Measurements from ENCODE around the gene TMEFF2. TPM values are rescaled to one million over a fixed set of nuclear protein-coding genes. Genes with fewer than 3 reads are reported as not detected.

Gene TMEFF2
- total RNA-seq, 4 donors from 2014 or later: 0.27 to 0.32 TPM; not detected in 2

DNA sequence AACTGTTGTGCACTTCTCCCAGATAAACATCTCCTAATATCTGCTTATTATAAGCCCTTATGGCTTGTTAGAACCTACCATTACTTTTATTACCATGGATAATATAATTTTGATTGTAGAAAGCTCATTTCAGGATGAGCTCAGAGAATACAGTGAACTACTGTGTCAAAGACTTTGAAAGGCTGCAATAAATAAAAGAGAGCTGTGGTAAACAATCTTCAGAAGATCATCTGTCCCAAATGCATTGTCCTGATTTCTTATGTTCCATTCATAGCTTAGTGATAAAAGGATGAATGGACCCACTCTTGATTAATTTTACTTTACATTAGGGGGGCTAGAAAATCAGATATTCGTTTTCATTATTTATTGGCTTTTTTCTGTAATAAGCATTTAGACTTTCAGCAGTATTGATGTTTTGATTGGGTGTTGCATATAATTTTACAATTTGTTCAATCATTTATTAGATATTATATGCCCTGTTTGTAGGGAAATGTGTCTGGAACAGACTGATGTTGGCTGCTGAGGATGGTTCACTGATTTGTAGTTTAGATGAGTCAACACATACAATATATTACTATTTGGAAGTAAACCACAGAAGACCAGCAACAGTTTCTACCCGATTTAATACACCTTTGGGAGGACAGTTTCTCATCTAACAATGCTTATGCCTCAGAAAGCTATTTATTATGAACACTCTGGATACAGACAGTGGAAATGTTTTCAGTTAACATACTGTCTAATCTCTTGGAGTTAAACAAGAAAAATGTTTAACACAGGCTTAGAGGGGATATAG, 147.2 kb downstream of the TMEFF2 start:
- intact Hi-C loops (cut with DNase I; ENCODE audit: low total_unique reads) (no loop called here), in situ Hi-C loops (cut with MboI; ENCODE audit: low pct_ligation_motif_present in 1 of 4, low pct_unique_long_range_greater_than_20kb in 1 of 4, low sequenced_read_pairs in 3 of 4) (no loop called here)
- TF ChIP-seq EP300 (IDR thresholded peaks at IDR 0.05; ENCODE audit: low read depth) (no peak), POLR2AphosphoS5 (IDR thresholded peaks at IDR 0.05) (no peak), CTCF (IDR thresholded peaks at IDR 0.05) (no peak), POLR2A (IDR thresholded peaks at IDR 0.05) (no peak)
- Histone ChIP-seq H3K9me3 (no peaks in the 10 kb centered on the region), H3K4me1 (no peaks in the 10 kb centered on the region), H3K27ac (no peak overlapping the region), H3K27me3 (no peaks in the 10 kb centered on the region), H3K4me3 (no peak overlapping the region), H3K36me3 (no peaks in the 10 kb centered on the region)
- no peak for DNase-seq
- 70 to 94% methylated on average over 2 of the region's 2 CpGs for WGBS, 2 donors (ENCODE audit: low coverage in 1 of 2)

DNA sequence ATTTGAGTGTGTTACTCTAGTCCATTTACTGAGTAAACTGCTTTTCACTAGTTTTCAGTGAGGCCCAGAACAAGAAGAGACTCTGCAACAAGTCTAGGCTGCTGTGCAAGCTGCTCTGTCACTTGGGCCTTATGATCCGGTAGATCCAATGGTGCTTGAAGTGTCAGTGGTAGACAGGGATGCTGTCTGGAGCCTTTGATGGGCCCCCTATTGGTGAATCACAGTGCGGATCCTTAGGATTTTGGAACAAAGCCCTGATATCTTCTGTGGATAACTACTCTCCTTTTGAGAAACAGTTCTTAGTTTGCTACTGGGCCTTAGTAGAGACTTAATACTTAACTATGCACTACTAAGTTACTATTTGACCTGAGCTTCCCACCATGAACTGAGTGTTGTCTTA, 150.2 kb downstream of the TMEFF2 start:
- no peak overlapping the region for H3K4me3 ChIP-seq
- intact Hi-C loops (cut with DNase I; ENCODE audit: low total_unique reads) (no loop called here), in situ Hi-C loops (cut with MboI; ENCODE audit: low pct_ligation_motif_present in 1 of 4, low pct_unique_long_range_greater_than_20kb in 1 of 4, low sequenced_read_pairs in 3 of 4) (no loop called here)
- no peaks in the 10 kb centered on the region for H3K9me3 ChIP-seq
- 92% methylated on average over 2 of the region's 2 CpGs; no CpG with 5 or more reads in 1 of the 2 donors for WGBS, 2 donors (ENCODE audit: low coverage in 1 of 2)
- no peak for TF ChIP-seq EP300 (IDR thresholded peaks at IDR 0.05; ENCODE audit: low read depth)
- no peak for TF ChIP-seq CTCF (IDR thresholded peaks at IDR 0.05)
- no peak for TF ChIP-seq POLR2A (IDR thresholded peaks at IDR 0.05)
- H3K4me1 ChIP-seq: no peaks in the 10 kb centered on the region
- no peaks in the 10 kb centered on the region for H3K36me3 ChIP-seq
- no peaks in the 10 kb centered on the region for H3K27me3 ChIP-seq
- DNase-seq: no peak
- no peak overlapping the region for H3K27ac ChIP-seq

- intact Hi-C loops (cut with DNase I; ENCODE audit: low total_unique reads) (no loop called here), in situ Hi-C loops (cut with MboI; ENCODE audit: low pct_ligation_motif_present in 1 of 4, low pct_unique_long_range_greater_than_20kb in 1 of 4, low sequenced_read_pairs in 3 of 4) (no loop called here)
- Histone ChIP-seq H3K4me1 (no peaks in the 10 kb centered on the region), H3K27me3 (no peaks in the 10 kb centered on the region), H3K4me3 (no peak overlapping the region), H3K36me3 (no peaks in the 10 kb centered on the region), H3K27ac (no peak overlapping the region), H3K9me3 (no peaks in the 10 kb centered on the region)
- 78 to 88% methylated on average over 4 to 6 of the region's 6 CpGs for WGBS, 2 donors (ENCODE audit: low coverage in 1 of 2)
- TF ChIP-seq POLR2AphosphoS5 (IDR thresholded peaks at IDR 0.05) (no peak), EP300 (IDR thresholded peaks at IDR 0.05; ENCODE audit: low read depth) (no peak), POLR2A (IDR thresholded peaks at IDR 0.05) (no peak), CTCF (IDR thresholded peaks at IDR 0.05) (no peak)
- no peak for DNase-seq
Measured at GRCh38 chr2:192043216-192043870, 151.4 kb downstream of the TMEFF2 start.

- no peak for DNase-seq
- in situ Hi-C loops (cut with MboI; ENCODE audit: low pct_ligation_motif_present in 1 of 4, low pct_unique_long_range_greater_than_20kb in 1 of 4, low sequenced_read_pairs in 3 of 4) (no loop called here), intact Hi-C loops (cut with DNase I; ENCODE audit: low total_unique reads) (no loop called here)
- 86 to 87% methylated on average over 5 of the region's 5 CpGs for WGBS, 2 donors (ENCODE audit: low coverage in 1 of 2)
- Histone ChIP-seq H3K4me1 (no peaks in the 10 kb centered on the region), H3K27ac (no peak overlapping the region), H3K36me3 (no peaks in the 10 kb centered on the region), H3K4me3 (no peak overlapping the region), H3K9me3 (no peaks in the 10 kb centered on the region), H3K27me3 (no peaks in the 10 kb centered on the region)
- no peak for TF ChIP-seq POLR2AphosphoS5 (IDR thresholded peaks at IDR 0.05)
- no peak for TF ChIP-seq CTCF (IDR thresholded peaks at IDR 0.05)
- TF ChIP-seq EP300 (IDR thresholded peaks at IDR 0.05; ENCODE audit: low read depth): no peak
- no peak for TF ChIP-seq POLR2A (IDR thresholded peaks at IDR 0.05)
Measured at GRCh38 chr2:192042126-192042525, 152.6 kb downstream of the TMEFF2 start.
